ENCODE measurements around the gene FAM107B.

FAM107B gene

GRCh38 chr10:14578060-14578952 is 196.4 kb downstream of the FAM107B start:
- no peak for DNase-seq (ENCODE audit: low spot score)

- DNase-seq (ENCODE audit: low spot score) = no peak
Observed at GRCh38 chr10:14574885-14575284, 199.8 kb downstream of the FAM107B start.

GRCh38 chr10:14574291-14574690 is 200.4 kb downstream of the FAM107B start:
- no peak for DNase-seq (ENCODE audit: low spot score)

- DNase-seq (ENCODE audit: low spot score) = no peak
Observed at GRCh38 chr10:14573666-14574261, 200.9 kb downstream of the FAM107B start.

- DNase-seq (ENCODE audit: low spot score) = no peak
Observed at GRCh38 chr10:14572811-14573210, 201.9 kb downstream of the FAM107B start.

- no peak for DNase-seq (ENCODE audit: low spot score)
Observed at GRCh38 chr10:14571866-14572507, 202.7 kb downstream of the FAM107B start.

GRCh38 chr10:14570800-14571199 is 203.9 kb downstream of the FAM107B start:
- no peak for DNase-seq (ENCODE audit: low spot score)

- no peak for DNase-seq (ENCODE audit: low spot score)
Observed at GRCh38 chr10:14569274-14570060, 205.2 kb downstream of the FAM107B start.

GRCh38 chr10:14567421-14567820 is 207.3 kb downstream of the FAM107B start:
- no peak for DNase-seq (ENCODE audit: low spot score)

- no peak for DNase-seq (ENCODE audit: low spot score)
Observed at GRCh38 chr10:14566498-14566897, 208.2 kb downstream of the FAM107B start.

- DNase-seq (ENCODE audit: low spot score) = no peak
Observed at GRCh38 chr10:14565199-14565598, 209.5 kb downstream of the FAM107B start.

- no peak for DNase-seq (ENCODE audit: low spot score)
Observed at GRCh38 chr10:14564268-14564744, 210.4 kb downstream of the FAM107B start.

- no peak for DNase-seq (ENCODE audit: low spot score)
Observed at GRCh38 chr10:14563359-14563940, 211.2 kb downstream of the FAM107B start.

GRCh38 chr10:14563076-14563336 is 211.7 kb downstream of the FAM107B start:
- no peak for DNase-seq (ENCODE audit: low spot score)

- no peak for DNase-seq (ENCODE audit: low spot score)
Observed at GRCh38 chr10:14562218-14563075, 212.2 kb downstream of the FAM107B start.

GRCh38 chr10:14560791-14561765 is 213.6 kb downstream of the FAM107B start:
- DNase-seq (ENCODE audit: low spot score) = no peak

- peak; percentile 56 for DNase-seq (ENCODE audit: low spot score)
Observed at GRCh38 chr10:14560274-14560673, 214.4 kb downstream of the FAM107B start.

- DNase-seq (ENCODE audit: low spot score) = no peak
Observed at GRCh38 chr10:14558025-14558424, 216.7 kb downstream of the FAM107B start.

GRCh38 chr10:14557567-14557966 is 217.1 kb downstream of the FAM107B start:
- DNase-seq (ENCODE audit: low spot score) = no peak
